ENCODE data around the gene OR2Z1.
"Not testable (repeated sequence)": the region's sequence is repeated elsewhere in the genome, so short reads cannot be mapped to it uniquely, and the experiment has no call there.

Gene OR2Z1

DNA sequence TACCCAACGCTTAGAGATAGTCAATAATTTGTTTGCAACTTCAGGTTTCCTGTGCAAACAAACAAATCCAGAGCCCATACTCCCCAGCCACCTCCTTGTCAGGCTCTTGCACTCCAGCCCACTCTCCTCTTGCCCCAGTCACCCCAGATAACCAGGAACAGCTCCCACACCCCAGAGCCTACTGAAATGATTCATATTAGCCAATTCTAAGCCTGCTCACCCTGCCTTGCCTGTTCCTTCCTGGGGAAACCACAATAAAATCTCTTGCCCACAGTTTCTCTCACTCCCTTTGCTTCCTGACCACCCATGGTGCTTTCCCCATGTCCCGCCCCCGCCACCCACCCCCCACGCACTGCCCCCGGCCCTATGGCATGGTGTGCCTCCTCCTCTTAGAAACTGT, 19.1 kb upstream of the OR2Z1 start:
- Histone ChIP-seq H3K27ac (ENCODE audit: low read depth, low read length) (no peak overlapping the region), H3K27me3 (ENCODE audit: control insufficient read depth in 1 of 2, insufficient read depth in 2 of 2, low read length in 2 of 2) (no peaks in the 10 kb centered on the region), H3K9ac (ENCODE audit: low read depth in 1 of 2, low read length in 2 of 2) (no peak overlapping the region), H3K4me1 (ENCODE audit: control insufficient read depth in 1 of 2, insufficient read depth in 2 of 2, low read length in 2 of 2) (no peaks in the 10 kb centered on the region), H3K9me3 (ENCODE audit: control insufficient read depth in 1 of 2, low read length in 2 of 2) (no peaks in the 10 kb centered on the region), H3K36me3 (ENCODE audit: control insufficient read depth in 1 of 2, insufficient read depth in 2 of 2, low read length in 2 of 2) (no peaks in the 10 kb centered on the region), H3K4me3 (ENCODE audit: low read depth in 1 of 2, low read length in 2 of 2) (no peak overlapping the region)

GRCh38 chr19:8703223-8703622, 18.2 kb upstream of the OR2Z1 start:
- H3K27me3 ChIP-seq (ENCODE audit: control insufficient read depth in 1 of 2, insufficient read depth in 2 of 2, low read length in 2 of 2): no peaks in the 10 kb centered on the region
- no peak overlapping the region for H3K9ac ChIP-seq (ENCODE audit: low read depth in 1 of 2, low read length in 2 of 2)
- no peaks in the 10 kb centered on the region for H3K36me3 ChIP-seq (ENCODE audit: control insufficient read depth in 1 of 2, insufficient read depth in 2 of 2, low read length in 2 of 2)
- H3K27ac ChIP-seq (ENCODE audit: low read depth, low read length): no peak overlapping the region
- no peak overlapping the region for H3K4me3 ChIP-seq (ENCODE audit: low read depth in 1 of 2, low read length in 2 of 2)
- no peaks in the 10 kb centered on the region for H3K9me3 ChIP-seq (ENCODE audit: control insufficient read depth in 1 of 2, low read length in 2 of 2)
- no peaks in the 10 kb centered on the region for H3K4me1 ChIP-seq (ENCODE audit: control insufficient read depth in 1 of 2, insufficient read depth in 2 of 2, low read length in 2 of 2)

DNA sequence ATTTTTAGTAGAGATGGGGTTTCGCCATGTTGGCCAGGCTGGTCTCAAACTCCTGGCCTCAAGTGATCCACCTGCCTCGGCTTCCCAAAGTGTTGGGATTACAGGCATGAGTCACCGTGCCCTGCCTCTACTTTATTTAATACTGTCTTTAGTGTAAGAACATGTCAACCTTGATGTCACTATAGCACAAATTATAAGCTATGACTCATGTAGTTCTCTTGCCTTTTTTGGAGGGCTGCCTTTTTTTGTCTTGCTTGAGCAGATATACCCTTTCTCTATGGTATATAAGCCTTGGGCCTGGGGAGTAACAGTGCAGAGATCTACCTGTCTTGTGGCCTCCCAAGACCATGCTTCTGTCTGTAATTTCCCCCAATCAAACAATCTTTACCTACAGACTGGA, 16.1 kb upstream of the OR2Z1 start:
- H3K4me1 ChIP-seq (ENCODE audit: control insufficient read depth in 1 of 2, insufficient read depth in 2 of 2, low read length in 2 of 2); H3K27me3 ChIP-seq (ENCODE audit: control insufficient read depth in 1 of 2, insufficient read depth in 2 of 2, low read length in 2 of 2); H3K4me3 ChIP-seq (ENCODE audit: low read depth in 1 of 2, low read length in 2 of 2); H3K9me3 ChIP-seq (ENCODE audit: control insufficient read depth in 1 of 2, low read length in 2 of 2); H3K9ac ChIP-seq (ENCODE audit: low read depth in 1 of 2, low read length in 2 of 2); H3K27ac ChIP-seq (ENCODE audit: low read depth, low read length); H3K36me3 ChIP-seq (ENCODE audit: control insufficient read depth in 1 of 2, insufficient read depth in 2 of 2, low read length in 2 of 2): not testable (repeated sequence)

GRCh38 chr19:8705742-8706141, 15.7 kb upstream of the OR2Z1 start:
- H3K36me3 ChIP-seq (ENCODE audit: control insufficient read depth in 1 of 2, insufficient read depth in 2 of 2, low read length in 2 of 2): no peaks in the 10 kb centered on the region
- H3K4me3 ChIP-seq (ENCODE audit: low read depth in 1 of 2, low read length in 2 of 2): no peak overlapping the region
- H3K27ac ChIP-seq (ENCODE audit: low read depth, low read length): no peak overlapping the region
- no peak overlapping the region for H3K9ac ChIP-seq (ENCODE audit: low read depth in 1 of 2, low read length in 2 of 2)
- no peaks in the 10 kb centered on the region for H3K4me1 ChIP-seq (ENCODE audit: control insufficient read depth in 1 of 2, insufficient read depth in 2 of 2, low read length in 2 of 2)
- H3K9me3 ChIP-seq (ENCODE audit: control insufficient read depth in 1 of 2, low read length in 2 of 2): no peaks in the 10 kb centered on the region
- H3K27me3 ChIP-seq (ENCODE audit: control insufficient read depth in 1 of 2, insufficient read depth in 2 of 2, low read length in 2 of 2): no peaks in the 10 kb centered on the region

DNA sequence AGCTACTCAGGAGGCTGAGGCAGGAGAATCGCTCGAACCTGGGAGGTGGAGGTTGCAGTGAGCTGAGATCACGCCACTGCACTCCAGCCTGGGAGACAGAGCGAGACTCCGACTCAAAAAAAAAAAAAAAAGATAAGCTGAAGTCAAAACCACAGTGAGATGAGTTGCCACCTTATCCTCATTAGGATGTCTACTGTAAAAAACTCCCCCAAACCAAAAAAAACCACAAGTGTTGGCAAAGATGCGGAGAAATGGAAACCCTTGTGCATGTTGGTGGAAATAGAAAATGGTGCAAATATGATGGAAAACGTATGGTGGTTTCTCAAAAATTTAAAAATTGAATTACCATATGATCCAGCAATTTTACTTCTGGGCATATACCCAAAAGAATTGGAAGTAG, 11.1 kb upstream of the OR2Z1 start:
- not testable (repeated sequence) for H3K4me1 ChIP-seq (ENCODE audit: control insufficient read depth in 1 of 2, insufficient read depth in 2 of 2, low read length in 2 of 2); H3K27me3 ChIP-seq (ENCODE audit: control insufficient read depth in 1 of 2, insufficient read depth in 2 of 2, low read length in 2 of 2); H3K9me3 ChIP-seq (ENCODE audit: control insufficient read depth in 1 of 2, low read length in 2 of 2); H3K27ac ChIP-seq (ENCODE audit: low read depth, low read length); H3K36me3 ChIP-seq (ENCODE audit: control insufficient read depth in 1 of 2, insufficient read depth in 2 of 2, low read length in 2 of 2); H3K9ac ChIP-seq (ENCODE audit: low read depth in 1 of 2, low read length in 2 of 2); H3K4me3 ChIP-seq (ENCODE audit: low read depth in 1 of 2, low read length in 2 of 2)

- no peak overlapping the region for H3K4me3 ChIP-seq (ENCODE audit: low read depth in 1 of 2, low read length in 2 of 2)
- no peaks in the 10 kb centered on the region for H3K4me1 ChIP-seq (ENCODE audit: control insufficient read depth in 1 of 2, insufficient read depth in 2 of 2, low read length in 2 of 2)
- no peak overlapping the region for H3K9ac ChIP-seq (ENCODE audit: low read depth in 1 of 2, low read length in 2 of 2)
- no peaks in the 10 kb centered on the region for H3K36me3 ChIP-seq (ENCODE audit: control insufficient read depth in 1 of 2, insufficient read depth in 2 of 2, low read length in 2 of 2)
- no peak overlapping the region for H3K27ac ChIP-seq (ENCODE audit: low read depth, low read length)
- no peaks in the 10 kb centered on the region for H3K9me3 ChIP-seq (ENCODE audit: control insufficient read depth in 1 of 2, low read length in 2 of 2)
- no peaks in the 10 kb centered on the region for H3K27me3 ChIP-seq (ENCODE audit: control insufficient read depth in 1 of 2, insufficient read depth in 2 of 2, low read length in 2 of 2)
These were observed 598 bp downstream of the OR2Z1 start for GRCh38 chr19:8722032-8722431.

- H3K9me3 ChIP-seq (ENCODE audit: control insufficient read depth in 1 of 2, low read length in 2 of 2): no peaks in the 10 kb centered on the region
- H3K4me3 ChIP-seq (ENCODE audit: low read depth in 1 of 2, low read length in 2 of 2): no peak overlapping the region
- no peaks in the 10 kb centered on the region for H3K4me1 ChIP-seq (ENCODE audit: control insufficient read depth in 1 of 2, insufficient read depth in 2 of 2, low read length in 2 of 2)
- H3K27me3 ChIP-seq (ENCODE audit: control insufficient read depth in 1 of 2, insufficient read depth in 2 of 2, low read length in 2 of 2): no peaks in the 10 kb centered on the region
- H3K27ac ChIP-seq (ENCODE audit: low read depth, low read length): no peak overlapping the region
- H3K9ac ChIP-seq (ENCODE audit: low read depth in 1 of 2, low read length in 2 of 2): no peak overlapping the region
- H3K36me3 ChIP-seq (ENCODE audit: control insufficient read depth in 1 of 2, insufficient read depth in 2 of 2, low read length in 2 of 2): no peaks in the 10 kb centered on the region
These were observed 2.8 kb downstream of the OR2Z1 start for GRCh38 chr19:8724276-8724675.

GRCh38 chr19:8731428-8732169, 10.2 kb downstream of the OR2Z1 start:
- Histone ChIP-seq H3K4me3 (ENCODE audit: low read depth in 1 of 2, low read length in 2 of 2) (no peak overlapping the region), H3K9ac (ENCODE audit: low read depth in 1 of 2, low read length in 2 of 2) (no peak overlapping the region), H3K27me3 (ENCODE audit: control insufficient read depth in 1 of 2, insufficient read depth in 2 of 2, low read length in 2 of 2) (no peaks in the 10 kb centered on the region), H3K4me1 (ENCODE audit: control insufficient read depth in 1 of 2, insufficient read depth in 2 of 2, low read length in 2 of 2) (no peaks in the 10 kb centered on the region), H3K36me3 (ENCODE audit: control insufficient read depth in 1 of 2, insufficient read depth in 2 of 2, low read length in 2 of 2) (no peaks in the 10 kb centered on the region), H3K9me3 (ENCODE audit: control insufficient read depth in 1 of 2, low read length in 2 of 2) (peaks cover 0 to 5% of the 10 kb centered on the region in 2 donors), H3K27ac (ENCODE audit: low read depth, low read length) (no peak overlapping the region)

- Histone ChIP-seq H3K27ac (ENCODE audit: low read depth, low read length) (no peak overlapping the region), H3K4me3 (ENCODE audit: low read depth in 1 of 2, low read length in 2 of 2) (no peak overlapping the region), H3K36me3 (ENCODE audit: control insufficient read depth in 1 of 2, insufficient read depth in 2 of 2, low read length in 2 of 2) (no peaks in the 10 kb centered on the region), H3K9me3 (ENCODE audit: control insufficient read depth in 1 of 2, low read length in 2 of 2) (no peaks in the 10 kb centered on the region), H3K9ac (ENCODE audit: low read depth in 1 of 2, low read length in 2 of 2) (no peak overlapping the region), H3K4me1 (ENCODE audit: control insufficient read depth in 1 of 2, insufficient read depth in 2 of 2, low read length in 2 of 2) (no peaks in the 10 kb centered on the region), H3K27me3 (ENCODE audit: control insufficient read depth in 1 of 2, insufficient read depth in 2 of 2, low read length in 2 of 2) (no peaks in the 10 kb centered on the region)
These were observed 16.9 kb downstream of the OR2Z1 start for GRCh38 chr19:8738377-8738776.

GRCh38 chr19:8739291-8740065, 18.0 kb downstream of the OR2Z1 start:
- not testable (repeated sequence) for H3K4me1 ChIP-seq (ENCODE audit: control insufficient read depth in 1 of 2, insufficient read depth in 2 of 2, low read length in 2 of 2); H3K9me3 ChIP-seq (ENCODE audit: control insufficient read depth in 1 of 2, low read length in 2 of 2); H3K9ac ChIP-seq (ENCODE audit: low read depth in 1 of 2, low read length in 2 of 2); H3K4me3 ChIP-seq (ENCODE audit: low read depth in 1 of 2, low read length in 2 of 2); H3K27ac ChIP-seq (ENCODE audit: low read depth, low read length); H3K36me3 ChIP-seq (ENCODE audit: control insufficient read depth in 1 of 2, insufficient read depth in 2 of 2, low read length in 2 of 2); H3K27me3 ChIP-seq (ENCODE audit: control insufficient read depth in 1 of 2, insufficient read depth in 2 of 2, low read length in 2 of 2)
